ENCODE data around the gene ARMC12.

Gene ARMC12

GRCh38 chr6:35769211-35769610 lies 32.4 kb downstream of the ARMC12 start:
- TF ChIP-seq EZH2phosphoT487 (IDR thresholded peaks at IDR 0.05; ENCODE audit: borderline replicate concordance, low read length) (no peak), CTCF (IDR thresholded peaks at IDR 0.05; ENCODE audit: low read depth, low read length, poor library complexity, severe bottlenecking) (no peak)
- H3F3A ChIP-seq (ENCODE audit: control insufficient read depth, insufficient read depth) = no peaks in the 10 kb centered on the region
- no peak overlapping the region for H3K4me3 ChIP-seq (ENCODE audit: low read length)
- peaks cover 9% of the 10 kb centered on the region for H3K4me1 ChIP-seq (ENCODE audit: control insufficient read depth, low read length)
- no peaks in the 10 kb centered on the region for H3K9me2 ChIP-seq (replicated peaks; ENCODE audit: control insufficient read depth, low read length)
- no peak overlapping the region for H3K4me2 ChIP-seq (ENCODE audit: low read length)
- H3K79me2 ChIP-seq (ENCODE audit: control insufficient read depth, low read length) = no peaks in the 10 kb centered on the region
- H3K9me3 ChIP-seq (ENCODE audit: control insufficient read depth, insufficient read depth, low read length) = no peaks in the 10 kb centered on the region
- H4K20me1 ChIP-seq (ENCODE audit: control insufficient read depth, insufficient read depth, low read depth, low read length) = no peaks in the 10 kb centered on the region
- no peak overlapping the region for H3K27ac ChIP-seq (ENCODE audit: low read depth, low read length)
- no peaks in the 10 kb centered on the region for H3K36me3 ChIP-seq (ENCODE audit: control insufficient read depth, low read length)
- H3K27me3 ChIP-seq (ENCODE audit: control insufficient read depth, low read length) = peaks cover 4% of the 10 kb centered on the region

- Histone ChIP-seq H3K4me2 (ENCODE audit: low read length) (0 out of 2 replicates have a peak overlapping the region, but pooled peaks have one; percentile 3), H4K20me1 (ENCODE audit: control insufficient read depth, insufficient read depth, low read depth, low read length) (no peaks in the 10 kb centered on the region), H3K27ac (ENCODE audit: low read depth, low read length) (no peak overlapping the region), H3K36me3 (ENCODE audit: control insufficient read depth, low read length) (no peaks in the 10 kb centered on the region), H3K4me3 (ENCODE audit: low read length) (no peak overlapping the region), H3K9me2 (replicated peaks; ENCODE audit: control insufficient read depth, low read length) (no peaks in the 10 kb centered on the region), H3K9me3 (ENCODE audit: control insufficient read depth, insufficient read depth, low read length) (no peaks in the 10 kb centered on the region), H3F3A (ENCODE audit: control insufficient read depth, insufficient read depth) (no peaks in the 10 kb centered on the region), H3K79me2 (ENCODE audit: control insufficient read depth, low read length) (no peaks in the 10 kb centered on the region), H3K27me3 (ENCODE audit: control insufficient read depth, low read length) (peaks cover 5% of the 10 kb centered on the region; the same call in 1 of the 2 replicates), H3K4me1 (ENCODE audit: control insufficient read depth, low read length) (peaks cover 5% of the 10 kb centered on the region)
- TF ChIP-seq EZH2phosphoT487 (IDR thresholded peaks at IDR 0.05; ENCODE audit: borderline replicate concordance, low read length) (no peak), CTCF (IDR thresholded peaks at IDR 0.05; ENCODE audit: low read depth, low read length, poor library complexity, severe bottlenecking) (no peak)
Measured at GRCh38 chr6:35771343-35771627, 34.5 kb downstream of the ARMC12 start.

GRCh38 chr6:35774116-35774794 lies 37.4 kb downstream of the ARMC12 start:
- Histone ChIP-seq H3K9me2 (replicated peaks; ENCODE audit: control insufficient read depth, low read length) (no peaks in the 10 kb centered on the region), H3K4me3 (ENCODE audit: low read length) (no peak overlapping the region), H4K20me1 (ENCODE audit: control insufficient read depth, insufficient read depth, low read depth, low read length) (no peaks in the 10 kb centered on the region), H3F3A (ENCODE audit: control insufficient read depth, insufficient read depth) (no peaks in the 10 kb centered on the region), H3K27ac (ENCODE audit: low read depth, low read length) (no peak overlapping the region), H3K79me2 (ENCODE audit: control insufficient read depth, low read length) (no peaks in the 10 kb centered on the region), H3K27me3 (ENCODE audit: control insufficient read depth, low read length) (peaks cover 19% of the 10 kb centered on the region), H3K4me1 (ENCODE audit: control insufficient read depth, low read length) (peaks cover 9% of the 10 kb centered on the region), H3K9me3 (ENCODE audit: control insufficient read depth, insufficient read depth, low read length) (no peaks in the 10 kb centered on the region), H3K4me2 (ENCODE audit: low read length) (no peak overlapping the region), H3K36me3 (ENCODE audit: control insufficient read depth, low read length) (no peaks in the 10 kb centered on the region)
- TF ChIP-seq EZH2phosphoT487 (IDR thresholded peaks at IDR 0.05; ENCODE audit: borderline replicate concordance, low read length) (no peak), CTCF (IDR thresholded peaks at IDR 0.05; ENCODE audit: low read depth, low read length, poor library complexity, severe bottlenecking) (no peak)
